OCI-LY1 (cell line): Measurements from ENCODE around the gene SETMAR.

ENCODE experiments used
- H2AFZ ChIP-seq: fragments of 200-600 bp; sonication (generic), shearing (Covaris generic); 2 replicates; pipeline ENCODE4 v1.6.0; 2014; ENCODE audit warnings: antibody characterized with exemption, mild to moderate bottlenecking, low read length
- H3F3A ChIP-seq: fragments of 200-600 bp; sonication (generic), shearing (Covaris generic); 2 replicates; pipeline ENCODE4 v1.6.0; 2014; ENCODE audit warnings: mild to moderate bottlenecking, antibody characterized with exemption, low read length, moderate library complexity; ENCODE audit not compliant: insufficient read depth
- H3K27ac ChIP-seq: fragments of 200-600 bp; sonication (generic); 2 replicates; pipeline ENCODE4 v1.5.1; 2014; ENCODE audit warnings: low read length, mixed run types, mild to moderate bottlenecking, low read depth; ENCODE audit not compliant: poor library complexity, severe bottlenecking
- H3K27me3 ChIP-seq: fragments of 200-600 bp; sonication (generic); 2 replicates; pipeline ENCODE4 v1.6.0; 2014; ENCODE audit warnings: antibody characterized with exemption, mild to moderate bottlenecking, low read length, moderate library complexity; ENCODE audit not compliant: insufficient read depth
- H3K36me3 ChIP-seq: fragments of 200-600 bp; sonication (generic); 2 replicates; pipeline ENCODE4 v1.6.1; 2014; ENCODE audit warnings: mild to moderate bottlenecking, antibody characterized with exemption, low read length, moderate library complexity, mixed read lengths; ENCODE audit not compliant: insufficient read depth
- H3K4me1 ChIP-seq: fragments of 200-600 bp; sonication (generic); 2 replicates; pipeline ENCODE4 v1.5.1; 2014; ENCODE audit warnings: mild to moderate bottlenecking, low read length, moderate library complexity; ENCODE audit not compliant: insufficient read depth, severe bottlenecking
- H3K4me2 ChIP-seq: fragments of 200-600 bp; sonication (generic), shearing (Covaris generic); 2 replicates; pipeline ENCODE4 v1.6.1; 2014; ENCODE audit warnings: low read length
- H3K4me3 ChIP-seq: fragments of 200-600 bp; sonication (generic); 2 replicates; pipeline ENCODE4 v1.5.1; 2014; ENCODE audit warnings: low read length, low read depth, mild to moderate bottlenecking, mixed read lengths; ENCODE audit not compliant: poor library complexity, severe bottlenecking
- H3K79me2 ChIP-seq: fragments of 200-600 bp; shearing (Covaris generic); 2 replicates; pipeline ENCODE4 v1.6.1; 2016; ENCODE audit warnings: mixed run types, low read length, mixed read lengths; ENCODE audit not compliant: insufficient read depth
- H3K9ac ChIP-seq: fragments of 200-600 bp; sonication (generic), shearing (Covaris generic); 2 replicates; pipeline ENCODE4 v1.6.1; 2014; ENCODE audit warnings: mild to moderate bottlenecking, low read length, mixed read lengths
- H3K9me2 ChIP-seq: fragments of 200-600 bp; sonication (generic), shearing (Covaris generic); 2 replicates; pipeline ENCODE4 v1.6.1; 2014; ENCODE audit warnings: low read depth, mild to moderate bottlenecking, low read length, mixed read lengths
- H3K9me3 ChIP-seq: fragments of 200-600 bp; shearing (Covaris generic); 2 replicates; pipeline ENCODE4 v1.6.1; 2014; ENCODE audit warnings: low read length, mixed read lengths
- H4K20me1 ChIP-seq: fragments of 200-600 bp; sonication (generic), shearing (Covaris generic); 2 replicates; pipeline ENCODE4 v1.6.0; 2016; ENCODE audit warnings: mild to moderate bottlenecking, low read length; ENCODE audit not compliant: insufficient read depth
- CTCF ChIP-seq: fragments of 200-600 bp; sonication (generic), shearing (Covaris generic); IDR thresholded peaks from 2 replicates; pipeline ENCODE4 v1.5.1; 2017; ENCODE audit warnings: mild to moderate bottlenecking, antibody characterized with exemption, low read length, moderate library complexity, mixed read lengths
- EZH2 ChIP-seq: fragments of 200-600 bp; sonication (generic), shearing (Covaris generic); IDR thresholded peaks from 2 replicates; pipeline ENCODE4 v1.8.0; 2017; ENCODE audit warnings: borderline replicate concordance, mixed run types, mild to moderate bottlenecking, antibody characterized with exemption, low read length, moderate library complexity, mixed read lengths

SETMAR gene

GRCh38 chr3:4351872-4352271, 48.7 kb downstream of the SETMAR start:
- no peaks in the 10 kb centered on the region for H3K9me3 ChIP-seq
- no peaks in the 10 kb centered on the region for H3K4me1 ChIP-seq
- H3K27ac ChIP-seq: no peak overlapping the region
- no peaks in the 10 kb centered on the region for H3K9me2 ChIP-seq
- H3K4me2 ChIP-seq: no peak overlapping the region
- H4K20me1 ChIP-seq: no peaks in the 10 kb centered on the region
- no peaks in the 10 kb centered on the region for H3F3A ChIP-seq
- no peak overlapping the region for H2AFZ ChIP-seq
- H3K79me2 ChIP-seq: no peaks in the 10 kb centered on the region
- H3K9ac ChIP-seq: no peak overlapping the region
- no peaks in the 10 kb centered on the region for H3K27me3 ChIP-seq
- H3K4me3 ChIP-seq: no peak overlapping the region
- TF ChIP-seq EZH2: no peak
- TF ChIP-seq CTCF: no peak
- no peaks in the 10 kb centered on the region for H3K36me3 ChIP-seq

- Histone ChIP-seq H3K27ac (no peak overlapping the region), H3K9me3 (no peaks in the 10 kb centered on the region), H3K9me2 (no peaks in the 10 kb centered on the region), H3K27me3 (no peaks in the 10 kb centered on the region), H3K4me2 (no peak overlapping the region), H2AFZ (no peak overlapping the region), H3K36me3 (no peaks in the 10 kb centered on the region), H3K4me1 (no peaks in the 10 kb centered on the region), H3F3A (no peaks in the 10 kb centered on the region), H3K4me3 (no peak overlapping the region), H3K9ac (no peak overlapping the region), H3K79me2 (no peaks in the 10 kb centered on the region), H4K20me1 (no peaks in the 10 kb centered on the region)
- no peak for TF ChIP-seq CTCF
- no peak for TF ChIP-seq EZH2
These were observed 52.4 kb downstream of the SETMAR start for GRCh38 chr3:4355401-4356219.

- no peaks in the 10 kb centered on the region for H3K4me1 ChIP-seq
- no peak overlapping the region for H3K4me3 ChIP-seq
- no peak overlapping the region for H3K9ac ChIP-seq
- no peaks in the 10 kb centered on the region for H3K9me2 ChIP-seq
- no peaks in the 10 kb centered on the region for H3F3A ChIP-seq
- no peaks in the 10 kb centered on the region for H3K27me3 ChIP-seq
- no peak overlapping the region for H3K4me2 ChIP-seq
- no peak overlapping the region for H3K27ac ChIP-seq
- no peak for TF ChIP-seq EZH2
- no peak for TF ChIP-seq CTCF
- H3K9me3 ChIP-seq: no peaks in the 10 kb centered on the region
- H3K36me3 ChIP-seq: no peaks in the 10 kb centered on the region
- no peaks in the 10 kb centered on the region for H3K79me2 ChIP-seq
- no peak overlapping the region for H2AFZ ChIP-seq
- no peaks in the 10 kb centered on the region for H4K20me1 ChIP-seq
These were observed 53.0 kb downstream of the SETMAR start for GRCh38 chr3:4356220-4356540.
